NCI-H2107 (cell line): ENCODE data around the gene INPP5F.

Experiments
- DNase-seq: peaks from one replicate; lab custom pipeline; 2025; lab: John Stamatoyannopoulos, UW

The INPP5F gene, protein sequence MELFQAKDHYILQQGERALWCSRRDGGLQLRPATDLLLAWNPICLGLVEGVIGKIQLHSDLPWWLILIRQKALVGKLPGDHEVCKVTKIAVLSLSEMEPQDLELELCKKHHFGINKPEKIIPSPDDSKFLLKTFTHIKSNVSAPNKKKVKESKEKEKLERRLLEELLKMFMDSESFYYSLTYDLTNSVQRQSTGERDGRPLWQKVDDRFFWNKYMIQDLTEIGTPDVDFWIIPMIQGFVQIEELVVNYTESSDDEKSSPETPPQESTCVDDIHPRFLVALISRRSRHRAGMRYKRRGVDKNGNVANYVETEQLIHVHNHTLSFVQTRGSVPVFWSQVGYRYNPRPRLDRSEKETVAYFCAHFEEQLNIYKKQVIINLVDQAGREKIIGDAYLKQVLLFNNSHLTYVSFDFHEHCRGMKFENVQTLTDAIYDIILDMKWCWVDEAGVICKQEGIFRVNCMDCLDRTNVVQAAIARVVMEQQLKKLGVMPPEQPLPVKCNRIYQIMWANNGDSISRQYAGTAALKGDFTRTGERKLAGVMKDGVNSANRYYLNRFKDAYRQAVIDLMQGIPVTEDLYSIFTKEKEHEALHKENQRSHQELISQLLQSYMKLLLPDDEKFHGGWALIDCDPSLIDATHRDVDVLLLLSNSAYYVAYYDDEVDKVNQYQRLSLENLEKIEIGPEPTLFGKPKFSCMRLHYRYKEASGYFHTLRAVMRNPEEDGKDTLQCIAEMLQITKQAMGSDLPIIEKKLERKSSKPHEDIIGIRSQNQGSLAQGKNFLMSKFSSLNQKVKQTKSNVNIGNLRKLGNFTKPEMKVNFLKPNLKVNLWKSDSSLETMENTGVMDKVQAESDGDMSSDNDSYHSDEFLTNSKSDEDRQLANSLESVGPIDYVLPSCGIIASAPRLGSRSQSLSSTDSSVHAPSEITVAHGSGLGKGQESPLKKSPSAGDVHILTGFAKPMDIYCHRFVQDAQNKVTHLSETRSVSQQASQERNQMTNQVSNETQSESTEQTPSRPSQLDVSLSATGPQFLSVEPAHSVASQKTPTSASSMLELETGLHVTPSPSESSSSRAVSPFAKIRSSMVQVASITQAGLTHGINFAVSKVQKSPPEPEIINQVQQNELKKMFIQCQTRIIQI

GRCh38 chr10:119725828-119726675, at the start of gene INPP5F:
TSS of gene INPP5F (plus strand) at chr10:119726050. CDS start at chr10:119726263, 213 bp downstream.
- DNase-seq: peak; percentile 75

- no peak for DNase-seq
These were observed 48.7 kb upstream of the INPP5F start for GRCh38 chr10:119677126-119677525.

DNA sequence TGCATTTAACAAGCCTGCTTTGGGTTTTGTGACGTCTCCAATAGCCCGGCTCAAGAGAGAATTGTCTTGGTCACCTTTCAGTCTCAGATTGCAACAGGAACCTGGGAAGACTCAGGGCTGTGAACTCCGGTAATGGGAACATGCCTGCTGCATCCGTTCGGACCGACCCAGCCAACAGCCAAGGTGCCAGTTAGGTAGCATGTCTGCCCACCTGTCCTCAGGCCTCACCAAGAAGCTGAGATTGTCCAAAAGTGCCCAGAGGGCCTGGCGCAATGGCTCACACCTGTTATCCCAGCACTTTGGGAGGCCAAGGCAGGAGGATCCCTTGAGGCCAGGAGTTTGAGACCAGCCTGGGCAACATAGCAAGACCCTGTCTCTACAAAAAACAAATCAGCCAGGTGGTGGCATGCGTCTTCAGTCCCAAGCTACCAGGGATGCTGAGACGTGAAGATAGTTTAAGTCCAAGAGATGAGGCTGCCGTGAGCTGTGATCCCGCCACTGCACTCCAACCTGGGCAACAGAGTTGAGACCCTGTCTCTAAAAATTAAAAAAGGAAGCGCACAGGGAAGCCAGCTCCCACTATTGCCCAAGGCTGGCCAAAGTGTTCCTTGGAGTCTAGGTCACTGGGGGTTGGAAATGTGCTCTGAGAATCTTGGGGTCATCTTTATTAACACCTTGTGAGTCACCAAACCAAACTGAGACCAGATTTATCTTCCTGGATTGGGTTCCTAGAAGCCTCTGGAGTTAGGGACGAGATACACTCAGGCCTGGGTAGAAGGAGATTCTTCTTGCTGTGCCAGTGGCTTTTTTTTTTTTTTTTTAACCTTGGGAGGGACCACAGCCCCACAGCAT, 47.7 kb upstream of the INPP5F start:
- no peak for DNase-seq

GRCh38 chr10:119679480-119679829, 46.4 kb upstream of the INPP5F start:
- DNase-seq: no peak

DNA sequence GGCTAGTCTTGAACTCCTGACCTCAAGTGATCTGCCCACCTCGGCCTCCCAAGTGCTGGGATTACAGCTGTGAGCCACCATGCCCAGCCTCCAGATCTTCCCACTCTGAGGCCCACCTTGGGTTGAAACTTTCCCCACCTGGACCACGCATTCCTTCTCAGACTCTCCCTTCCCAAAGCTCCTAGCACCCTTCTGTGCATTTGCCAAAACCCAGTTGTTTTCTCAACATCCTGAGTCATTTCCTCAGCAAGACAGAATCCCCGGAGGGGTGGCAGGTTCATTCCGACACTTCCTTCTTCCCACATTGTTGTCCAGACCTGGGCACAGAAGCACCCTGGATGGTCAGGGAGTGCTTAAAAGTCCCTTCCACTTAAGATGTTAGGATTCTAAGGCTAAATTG, 45.8 kb upstream of the INPP5F start:
- DNase-seq: no peak

DNA sequence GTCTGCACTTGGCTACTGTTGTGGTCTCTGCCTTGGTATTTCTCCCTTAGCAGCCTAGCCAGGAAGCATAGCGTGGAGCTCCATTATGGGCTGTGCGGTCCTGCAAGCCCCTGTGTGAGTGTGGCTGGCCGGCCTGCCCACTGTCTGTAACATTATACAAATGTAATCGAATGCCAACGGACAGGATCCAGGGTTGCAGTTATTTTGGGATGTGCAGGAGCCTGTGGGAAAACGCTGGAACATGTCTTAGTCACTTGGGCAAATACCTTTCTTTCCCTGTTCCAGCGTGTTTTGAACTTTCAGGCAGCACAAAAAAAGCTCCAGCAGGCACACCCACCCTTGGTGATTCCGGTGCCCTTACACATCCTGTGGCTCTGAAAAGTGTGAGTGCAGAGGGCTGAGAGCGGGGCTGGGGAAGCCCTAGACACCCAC, 45.2 kb upstream of the INPP5F start:
- no peak for DNase-seq

DNA sequence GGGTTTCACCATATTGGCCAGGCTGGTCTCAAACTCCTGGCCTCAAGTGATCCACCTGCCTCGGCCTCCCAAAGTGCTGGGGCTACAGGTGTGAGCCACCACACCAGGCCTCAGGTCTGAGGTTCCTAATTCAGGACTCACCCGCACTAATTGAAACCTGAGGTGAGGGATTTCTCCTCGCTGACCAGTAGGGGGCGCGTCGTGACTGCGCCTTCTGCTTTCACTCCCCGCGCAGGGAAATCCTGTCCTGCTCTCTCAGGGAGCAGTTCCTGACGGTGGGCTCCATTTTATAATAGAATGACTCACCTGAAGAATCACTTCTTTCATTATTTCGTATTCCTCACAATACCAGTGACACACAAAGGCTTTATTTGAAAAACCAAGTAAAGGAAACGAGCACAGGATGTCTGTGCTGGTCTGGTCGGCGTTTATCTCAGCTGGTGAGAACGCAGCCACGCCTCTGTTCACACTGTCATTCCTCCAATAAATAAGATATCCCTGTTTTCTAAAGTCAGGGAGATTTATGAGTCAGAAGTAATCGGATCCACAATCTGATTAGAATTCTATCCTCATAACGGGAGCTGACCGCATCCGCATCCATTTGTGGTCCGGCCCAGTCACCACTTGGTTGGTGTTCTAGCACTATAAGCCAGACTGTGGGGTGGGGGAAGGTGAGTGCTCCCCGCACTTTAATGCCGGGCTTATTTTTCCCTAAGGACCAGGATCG, 39.2 kb upstream of the INPP5F start:
- DNase-seq: peak; percentile 40

GRCh38 chr10:119687192-119688032, 38.4 kb upstream of the INPP5F start:
- no peak for DNase-seq

- no peak for DNase-seq
These were observed 37.8 kb upstream of the INPP5F start for GRCh38 chr10:119688033-119688508.

GRCh38 chr10:119689016-119689580, 36.8 kb upstream of the INPP5F start:
- no peak for DNase-seq

- DNase-seq: no peak
These were observed 34.1 kb upstream of the INPP5F start for GRCh38 chr10:119691726-119692125.

DNA sequence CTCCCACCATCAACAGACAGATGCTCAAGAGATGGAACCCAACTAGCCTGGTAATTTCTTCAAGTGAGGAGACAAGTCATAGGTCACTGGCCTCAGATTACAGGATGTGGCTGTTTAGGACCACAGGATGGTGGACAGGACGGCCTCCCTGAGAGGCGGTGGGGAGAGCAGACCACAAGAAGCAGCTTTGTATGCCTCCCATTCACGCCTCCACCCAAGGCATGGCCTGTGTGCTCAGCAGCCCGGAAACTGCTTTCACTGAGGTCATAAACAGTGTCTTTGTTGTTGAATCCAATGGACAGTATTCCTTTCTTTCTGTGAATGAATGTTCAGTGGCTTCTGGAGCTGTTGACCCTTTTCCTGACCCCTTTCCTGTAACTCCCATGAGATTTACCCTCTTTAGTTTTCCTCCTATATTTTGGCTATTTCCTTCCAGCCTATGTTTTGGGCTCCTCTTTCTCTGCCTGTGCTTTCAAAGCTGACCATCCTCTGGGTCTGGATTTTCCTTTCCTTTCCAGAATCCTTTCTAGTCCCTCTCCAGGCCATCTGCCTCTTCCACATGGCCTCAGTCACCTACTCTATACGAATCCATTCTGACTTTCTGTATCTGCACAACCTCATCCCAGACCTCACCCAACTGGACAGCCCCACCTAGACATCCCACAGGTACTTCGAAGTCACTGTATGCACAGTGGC, 32.4 kb upstream of the INPP5F start:
- no peak for DNase-seq

- no peak for DNase-seq
These were observed 31.2 kb upstream of the INPP5F start for GRCh38 chr10:119694608-119695007.

DNA sequence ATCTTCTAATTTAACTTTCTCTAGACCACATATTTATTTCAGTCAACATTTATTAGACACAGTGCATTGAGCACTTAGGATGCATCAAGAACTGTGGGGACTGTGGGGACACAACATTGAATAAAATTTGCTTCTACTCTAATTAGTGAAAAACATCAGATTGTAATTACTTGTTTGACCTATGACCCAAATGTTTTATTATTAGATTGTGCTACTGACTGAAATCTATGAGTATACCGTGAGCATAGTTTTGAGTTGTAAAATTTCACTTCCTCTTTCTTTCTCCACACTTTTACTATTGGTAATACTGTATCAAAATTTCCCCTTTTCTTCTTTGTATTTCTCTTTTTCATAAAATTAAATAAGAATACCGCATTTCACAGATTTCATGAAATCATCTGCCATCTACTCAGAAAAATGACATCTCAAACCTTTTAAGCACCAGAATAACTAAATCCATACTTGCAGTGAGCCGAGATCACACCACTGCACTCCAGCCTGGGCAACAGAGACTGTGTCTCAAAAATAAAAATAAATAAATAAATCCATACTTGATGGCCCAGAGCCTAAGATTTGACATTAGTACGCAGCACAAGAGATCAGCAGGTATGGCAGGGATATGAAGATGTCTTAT, 25.4 kb upstream of the INPP5F start:
- DNase-seq: no peak

GRCh38 chr10:119701861-119702260, 24.0 kb upstream of the INPP5F start:
- no peak for DNase-seq

DNA sequence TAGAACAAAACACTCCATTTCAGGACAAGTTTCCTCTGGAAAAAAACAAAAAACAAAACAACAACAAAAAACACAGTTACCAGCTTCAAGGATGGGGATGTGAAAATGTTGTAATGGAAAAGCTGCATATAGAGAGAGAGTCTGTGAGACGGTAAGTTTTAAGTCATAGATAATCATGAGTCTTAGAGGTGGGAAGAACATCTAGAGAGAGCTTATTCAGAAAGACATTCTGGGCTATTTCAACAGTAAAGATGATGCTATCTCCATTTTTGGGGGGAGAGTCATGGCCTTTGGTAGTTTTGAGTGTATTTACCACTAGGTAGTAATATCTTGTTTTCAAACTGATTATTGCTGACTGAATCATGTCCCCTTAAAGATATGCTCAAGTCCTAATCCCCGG, 23.3 kb upstream of the INPP5F start:
- no peak for DNase-seq

GRCh38 chr10:119703903-119704508, 21.8 kb upstream of the INPP5F start:
- DNase-seq: no peak
